Spleen (tissue), 3 donors: ENCODE data around the gene LRRC38.

Experiments used
- POLR2A ChIP-seq, 3 donors: fragments of 450-650 bp; IDR thresholded peaks; one replicate each; pipeline ENCODE4 v1.5.1; 2017; ENCODE audit warnings: antibody characterized with exemption in 3 of 3, mild to moderate bottlenecking in 1 of 3
- POLR2AphosphoS5 ChIP-seq, 3 donors: sonication (generic); formaldehyde crosslinking; IDR thresholded peaks; one replicate each; pipeline ENCODE4 v1.5.1; 2017; ENCODE audit warnings: antibody characterized with exemption in 3 of 3

DNA sequence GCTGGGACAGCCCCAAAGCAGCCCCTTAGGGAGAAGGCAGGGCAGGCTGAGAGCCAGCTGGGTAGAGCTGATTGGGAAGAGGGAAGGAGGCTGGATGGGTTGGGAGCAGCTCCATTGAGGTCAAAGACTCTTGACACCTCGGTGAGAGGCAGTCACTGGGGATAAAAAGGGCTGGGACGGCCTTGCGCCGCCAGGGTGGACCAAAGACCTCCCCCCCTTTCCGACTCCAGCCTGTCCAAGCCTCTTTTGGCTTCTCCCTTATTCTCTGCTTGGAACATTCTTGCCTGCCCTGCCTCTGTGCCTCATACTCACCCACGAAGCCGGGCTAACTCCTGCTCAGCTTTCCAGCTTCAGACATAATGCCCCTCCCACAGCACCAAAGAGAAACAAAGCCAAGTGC, 51.1 kb downstream of the LRRC38 start:
- TF ChIP-seq POLR2A (IDR thresholded peaks at IDR 0.05), result no peak
- TF ChIP-seq POLR2AphosphoS5 (IDR thresholded peaks at IDR 0.05), result no peak
